Measurements from ENCODE around the gene ULK1.

ULK1 gene

DNA sequence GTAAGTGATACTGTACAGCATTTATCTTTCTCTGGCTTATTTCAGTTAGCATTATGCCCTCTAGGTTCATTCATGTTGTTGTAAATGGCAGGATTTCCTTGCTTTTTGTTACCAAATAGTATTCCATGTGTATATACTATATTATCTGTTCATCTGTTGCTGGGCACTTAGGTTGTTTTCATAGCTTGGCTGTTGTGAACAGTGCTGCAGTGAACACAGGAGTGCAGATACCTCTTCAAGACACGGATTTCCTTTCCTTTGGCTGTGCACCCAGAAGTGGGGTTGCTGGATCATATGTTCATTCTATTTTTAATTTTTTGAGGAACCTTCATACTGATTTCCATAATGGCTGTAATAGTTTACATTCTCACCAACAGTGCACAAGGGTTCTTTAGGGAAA lies 76.8 kb downstream of the ULK1 start:
- TF ChIP-seq, protein P1, sequence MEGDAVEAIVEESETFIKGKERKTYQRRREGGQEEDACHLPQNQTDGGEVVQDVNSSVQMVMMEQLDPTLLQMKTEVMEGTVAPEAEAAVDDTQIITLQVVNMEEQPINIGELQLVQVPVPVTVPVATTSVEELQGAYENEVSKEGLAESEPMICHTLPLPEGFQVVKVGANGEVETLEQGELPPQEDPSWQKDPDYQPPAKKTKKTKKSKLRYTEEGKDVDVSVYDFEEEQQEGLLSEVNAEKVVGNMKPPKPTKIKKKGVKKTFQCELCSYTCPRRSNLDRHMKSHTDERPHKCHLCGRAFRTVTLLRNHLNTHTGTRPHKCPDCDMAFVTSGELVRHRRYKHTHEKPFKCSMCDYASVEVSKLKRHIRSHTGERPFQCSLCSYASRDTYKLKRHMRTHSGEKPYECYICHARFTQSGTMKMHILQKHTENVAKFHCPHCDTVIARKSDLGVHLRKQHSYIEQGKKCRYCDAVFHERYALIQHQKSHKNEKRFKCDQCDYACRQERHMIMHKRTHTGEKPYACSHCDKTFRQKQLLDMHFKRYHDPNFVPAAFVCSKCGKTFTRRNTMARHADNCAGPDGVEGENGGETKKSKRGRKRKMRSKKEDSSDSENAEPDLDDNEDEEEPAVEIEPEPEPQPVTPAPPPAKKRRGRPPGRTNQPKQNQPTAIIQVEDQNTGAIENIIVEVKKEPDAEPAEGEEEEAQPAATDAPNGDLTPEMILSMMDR (IDR thresholded peaks at IDR 0.05; ENCODE audit: low read depth, low read length, missing control alignments): no peak
- H3K4me3 ChIP-seq (ENCODE audit: low read depth, low read length): no peak overlapping the region
- DNase-seq (ENCODE audit: low read depth): no peak
- in situ Hi-C loops (cut with HindIII; ENCODE audit: low sequenced_read_pairs): no loop called here
